Stimulated activated CD4-positive, alpha-beta T cell treated with anti-CD3 and anti-CD28 coated beads, Interleukin-2, amount 100 ng/mL, for 48 hours (primary cell): Measurements from ENCODE around the gene SCYGR6.
"Not testable (repeated sequence)": the region's sequence is repeated elsewhere in the genome, so short reads cannot be mapped to it uniquely, and the experiment has no call there.

Experiments used
- DNase-seq, 2 donors: peaks; one replicate each; pipeline ENCODE4 v3.0.0-alpha.2; 2020

The SCYGR6 gene

GRCh38 chr2:227724394-227725039 is at the start of gene SCYGR6:
TSS of gene SCYGR6 (minus strand) at chr2:227724757. CDS start at chr2:227724757, 0 bp downstream.
- DNase-seq: no peak

- DNase-seq: no peak
These were observed 49.6 kb upstream of the SCYGR6 start for GRCh38 chr2:227774011-227774624.

GRCh38 chr2:227772932-227773331 is 48.4 kb upstream of the SCYGR6 start:
- no peak for DNase-seq

- no peak for DNase-seq
These were observed 47.7 kb upstream of the SCYGR6 start for GRCh38 chr2:227772197-227772661.

GRCh38 chr2:227767830-227768229 is 43.3 kb upstream of the SCYGR6 start:
- no peak for DNase-seq

GRCh38 chr2:227766373-227766883 is 41.9 kb upstream of the SCYGR6 start:
- DNase-seq: peak; percentile 53 to 59

- no peak for DNase-seq
These were observed 41.3 kb upstream of the SCYGR6 start for GRCh38 chr2:227765788-227766372.

- no peak for DNase-seq
These were observed 37.4 kb upstream of the SCYGR6 start for GRCh38 chr2:227761740-227762476.

GRCh38 chr2:227759411-227760118 is 35.0 kb upstream of the SCYGR6 start:
- DNase-seq: no peak

- not testable (repeated sequence) for DNase-seq
These were observed 31.7 kb upstream of the SCYGR6 start for GRCh38 chr2:227756261-227756660.

GRCh38 chr2:227748079-227748478 is 23.5 kb upstream of the SCYGR6 start:
- DNase-seq: no peak

- no peak for DNase-seq
These were observed 21.0 kb upstream of the SCYGR6 start, which contains the start of gene SCYGR8 for GRCh38 chr2:227745594-227745993. TSS of gene SCYGR8 (plus strand) at chr2:227745894. CDS start at chr2:227745894, 0 bp downstream.

GRCh38 chr2:227740705-227741104 is 16.1 kb upstream of the SCYGR6 start:
- DNase-seq: not testable (repeated sequence)

GRCh38 chr2:227739351-227739750 is 14.8 kb upstream of the SCYGR6 start:
- no peak for DNase-seq

GRCh38 chr2:227728035-227728434 is 3.5 kb upstream of the SCYGR6 start, which contains the start of gene SCYGR7:
TSS of gene SCYGR7 (plus strand) at chr2:227728335. CDS start at chr2:227728335, 0 bp downstream.
- no peak for DNase-seq

- not testable (repeated sequence) for DNase-seq
These were observed 1.7 kb downstream of the SCYGR6 start for GRCh38 chr2:227722821-227723220.

GRCh38 chr2:227720680-227721079 is 3.9 kb downstream of the SCYGR6 start:
- DNase-seq: no peak

GRCh38 chr2:227719641-227720040 is 4.9 kb downstream of the SCYGR6 start:
- DNase-seq: no peak

GRCh38 chr2:227717687-227718567 is 6.6 kb downstream of the SCYGR6 start, which contains the start of gene SLC19A3:
TSS of gene SLC19A3 (minus strand) at chr2:227718028. CDS start at chr2:227702318, 15,710 bp downstream.
- DNase-seq: peak; percentile 4 to 7

GRCh38 chr2:227716501-227716900 is 8.1 kb downstream of the SCYGR6 start:
- no peak for DNase-seq

- no peak for DNase-seq
These were observed 11.3 kb downstream of the SCYGR6 start for GRCh38 chr2:227713291-227713690.
